ENCODE results near the gene ADAMTSL1. TPM values are rescaled to one million over a fixed set of nuclear protein-coding genes. Genes with fewer than 3 reads are reported as not detected.

The ADAMTSL1 gene
- total RNA-seq, 1 experiment from 2014 or later, result 0.94 TPM

DNA sequence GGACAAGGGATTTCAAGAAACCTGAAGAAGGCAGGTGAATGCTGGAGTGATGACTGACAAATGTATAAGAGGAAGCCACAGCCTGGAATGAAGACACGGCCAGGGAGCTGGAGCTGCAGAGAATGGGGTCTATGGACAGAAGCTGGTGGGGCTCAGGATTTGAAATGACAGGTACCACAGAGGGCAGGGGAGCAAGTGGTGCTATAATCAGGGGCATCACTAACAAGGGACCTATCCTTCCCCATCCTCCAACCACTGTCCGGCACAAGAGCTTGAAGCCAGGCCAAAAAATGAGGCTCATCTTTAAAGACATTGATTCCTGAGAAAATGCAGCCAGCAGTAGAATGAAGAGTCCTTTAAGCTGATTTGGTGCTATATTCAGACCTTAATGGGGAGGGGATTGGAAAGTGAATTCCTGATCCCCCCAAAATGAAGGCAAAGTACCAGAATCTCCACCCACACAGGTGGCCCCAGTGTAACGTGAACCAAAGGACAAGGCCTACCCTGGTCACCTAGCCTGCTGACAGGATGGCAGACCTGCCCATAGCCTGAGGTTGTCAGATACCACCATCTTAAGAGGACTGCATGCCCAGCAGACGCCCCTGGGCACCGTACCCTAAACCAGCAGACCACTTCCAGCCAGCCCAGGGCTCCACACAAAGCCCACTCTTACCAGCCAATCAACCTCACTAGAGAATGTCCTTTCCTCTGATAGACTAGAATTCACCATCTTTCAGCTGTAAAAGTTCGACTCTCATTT, 449.9 kb downstream of the ADAMTSL1 start:
- POLR2A ChIA-PET, result no interaction called here
- no peaks in the 10 kb centered on the region for H3K27me3 Mint-ChIP-seq (ENCODE audit: low read depth)
- no peak overlapping the region for H3K4me3 Mint-ChIP-seq
- ATAC-seq (no peak), DNase-seq (ENCODE audit: low spot score) (no peak)
- no peak overlapping the region for H3K27ac Mint-ChIP-seq
- no peaks in the 10 kb centered on the region for H3K36me3 Mint-ChIP-seq
- TF ChIP-seq, protein P1, sequence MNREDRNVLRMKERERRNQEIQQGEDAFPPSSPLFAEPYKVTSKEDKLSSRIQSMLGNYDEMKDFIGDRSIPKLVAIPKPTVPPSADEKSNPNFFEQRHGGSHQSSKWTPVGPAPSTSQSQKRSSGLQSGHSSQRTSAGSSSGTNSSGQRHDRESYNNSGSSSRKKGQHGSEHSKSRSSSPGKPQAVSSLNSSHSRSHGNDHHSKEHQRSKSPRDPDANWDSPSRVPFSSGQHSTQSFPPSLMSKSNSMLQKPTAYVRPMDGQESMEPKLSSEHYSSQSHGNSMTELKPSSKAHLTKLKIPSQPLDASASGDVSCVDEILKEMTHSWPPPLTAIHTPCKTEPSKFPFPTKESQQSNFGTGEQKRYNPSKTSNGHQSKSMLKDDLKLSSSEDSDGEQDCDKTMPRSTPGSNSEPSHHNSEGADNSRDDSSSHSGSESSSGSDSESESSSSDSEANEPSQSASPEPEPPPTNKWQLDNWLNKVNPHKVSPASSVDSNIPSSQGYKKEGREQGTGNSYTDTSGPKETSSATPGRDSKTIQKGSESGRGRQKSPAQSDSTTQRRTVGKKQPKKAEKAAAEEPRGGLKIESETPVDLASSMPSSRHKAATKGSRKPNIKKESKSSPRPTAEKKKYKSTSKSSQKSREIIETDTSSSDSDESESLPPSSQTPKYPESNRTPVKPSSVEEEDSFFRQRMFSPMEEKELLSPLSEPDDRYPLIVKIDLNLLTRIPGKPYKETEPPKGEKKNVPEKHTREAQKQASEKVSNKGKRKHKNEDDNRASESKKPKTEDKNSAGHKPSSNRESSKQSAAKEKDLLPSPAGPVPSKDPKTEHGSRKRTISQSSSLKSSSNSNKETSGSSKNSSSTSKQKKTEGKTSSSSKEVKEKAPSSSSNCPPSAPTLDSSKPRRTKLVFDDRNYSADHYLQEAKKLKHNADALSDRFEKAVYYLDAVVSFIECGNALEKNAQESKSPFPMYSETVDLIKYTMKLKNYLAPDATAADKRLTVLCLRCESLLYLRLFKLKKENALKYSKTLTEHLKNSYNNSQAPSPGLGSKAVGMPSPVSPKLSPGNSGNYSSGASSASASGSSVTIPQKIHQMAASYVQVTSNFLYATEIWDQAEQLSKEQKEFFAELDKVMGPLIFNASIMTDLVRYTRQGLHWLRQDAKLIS (CRISPR knock-in tag; IDR thresholded peaks at IDR 0.05; ENCODE audit: borderline replicate concordance), result no peak
- TF ChIP-seq, protein P2, sequence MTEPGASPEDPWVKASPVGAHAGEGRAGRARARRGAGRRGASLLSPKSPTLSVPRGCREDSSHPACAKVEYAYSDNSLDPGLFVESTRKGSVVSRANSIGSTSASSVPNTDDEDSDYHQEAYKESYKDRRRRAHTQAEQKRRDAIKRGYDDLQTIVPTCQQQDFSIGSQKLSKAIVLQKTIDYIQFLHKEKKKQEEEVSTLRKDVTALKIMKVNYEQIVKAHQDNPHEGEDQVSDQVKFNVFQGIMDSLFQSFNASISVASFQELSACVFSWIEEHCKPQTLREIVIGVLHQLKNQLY (CRISPR knock-in tag; IDR thresholded peaks at IDR 0.05), result no peak
- TF ChIP-seq CBFB (CRISPR knock-in tag; IDR thresholded peaks at IDR 0.05; ENCODE audit: low read depth) (no peak), TP53 (CRISPR knock-in tag; IDR thresholded peaks at IDR 0.05) (no peak), FOXJ3 (CRISPR knock-in tag; IDR thresholded peaks at IDR 0.05; ENCODE audit: borderline replicate concordance) (no peak), ZBTB43 (CRISPR knock-in tag; IDR thresholded peaks at IDR 0.05) (no peak)
- TF ChIP-seq, protein P3, sequence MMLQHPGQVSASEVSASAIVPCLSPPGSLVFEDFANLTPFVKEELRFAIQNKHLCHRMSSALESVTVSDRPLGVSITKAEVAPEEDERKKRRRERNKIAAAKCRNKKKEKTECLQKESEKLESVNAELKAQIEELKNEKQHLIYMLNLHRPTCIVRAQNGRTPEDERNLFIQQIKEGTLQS (CRISPR knock-in tag; conservative IDR thresholded peaks at IDR 0.05), result no peak
- no peaks in the 10 kb centered on the region for H3K9me3 Mint-ChIP-seq
- H3K4me1 Mint-ChIP-seq, result 0 out of 2 replicates have a peak, but pooled peaks cover 4% of the 10 kb centered on the region
- CTCF ChIA-PET, result interaction anchor here (0.5 kb wide), 1 partner anchor 89 kb away, joined by 3 read pairs; no protein-coding TSS in a partner anchor

- no peak for TF ChIP-seq USF1 (CRISPR knock-in tag; IDR thresholded peaks at IDR 0.05)
- TF ChIP-seq, protein P4, sequence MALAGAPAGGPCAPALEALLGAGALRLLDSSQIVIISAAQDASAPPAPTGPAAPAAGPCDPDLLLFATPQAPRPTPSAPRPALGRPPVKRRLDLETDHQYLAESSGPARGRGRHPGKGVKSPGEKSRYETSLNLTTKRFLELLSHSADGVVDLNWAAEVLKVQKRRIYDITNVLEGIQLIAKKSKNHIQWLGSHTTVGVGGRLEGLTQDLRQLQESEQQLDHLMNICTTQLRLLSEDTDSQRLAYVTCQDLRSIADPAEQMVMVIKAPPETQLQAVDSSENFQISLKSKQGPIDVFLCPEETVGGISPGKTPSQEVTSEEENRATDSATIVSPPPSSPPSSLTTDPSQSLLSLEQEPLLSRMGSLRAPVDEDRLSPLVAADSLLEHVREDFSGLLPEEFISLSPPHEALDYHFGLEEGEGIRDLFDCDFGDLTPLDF (CRISPR knock-in tag; IDR thresholded peaks at IDR 0.05), result no peak
- TF ChIP-seq NFE2L1 (CRISPR knock-in tag; IDR thresholded peaks at IDR 0.05), result no peak
- TF ChIP-seq, protein P5, sequence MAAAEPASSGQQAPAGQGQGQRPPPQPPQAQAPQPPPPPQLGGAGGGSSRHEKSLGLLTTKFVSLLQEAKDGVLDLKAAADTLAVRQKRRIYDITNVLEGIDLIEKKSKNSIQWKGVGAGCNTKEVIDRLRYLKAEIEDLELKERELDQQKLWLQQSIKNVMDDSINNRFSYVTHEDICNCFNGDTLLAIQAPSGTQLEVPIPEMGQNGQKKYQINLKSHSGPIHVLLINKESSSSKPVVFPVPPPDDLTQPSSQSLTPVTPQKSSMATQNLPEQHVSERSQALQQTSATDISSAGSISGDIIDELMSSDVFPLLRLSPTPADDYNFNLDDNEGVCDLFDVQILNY (CRISPR knock-in tag; IDR thresholded peaks at IDR 0.05), result no peak
- no peak for TF ChIP-seq ZNF425 (CRISPR knock-in tag; conservative IDR thresholded peaks at IDR 0.05)
- Mint-ChIP-seq H3K4me3 (no peak overlapping the region), H3K36me3 (no peaks in the 10 kb centered on the region), H3K27ac (no peak overlapping the region), H3K4me1 (0 out of 2 replicates have a peak, but pooled peaks cover 4% of the 10 kb centered on the region), H3K27me3 (ENCODE audit: low read depth) (no peaks in the 10 kb centered on the region), H3K9me3 (peaks cover 3% of the 10 kb centered on the region; the same call in 1 of the 2 replicates)
- DNase-seq (ENCODE audit: low spot score), result no peak
- no peak for ATAC-seq
- POLR2A ChIA-PET, result no interaction called here
- CTCF ChIA-PET, result interaction anchor here (1.0 kb wide), 1 partner anchor 37 kb away, joined by 3 read pairs; no protein-coding TSS in a partner anchor
Measured at GRCh38 chr9:18925880-18926279, 451.9 kb downstream of the ADAMTSL1 start.
